HCT116 (cell line): ENCODE measurements around the gene NEDD4. TPM values are rescaled to one million over a fixed set of nuclear protein-coding genes. Genes with fewer than 3 reads are reported as not detected.
"Not testable (repeated sequence)": the region's sequence is repeated elsewhere in the genome, so short reads cannot be mapped to it uniquely, and the experiment has no call there.

Experiments
- ATAC-seq: fragments of 200-7000 bp; cut with Tn5 transposase; 2 replicates; pipeline ENCODE4 v1.9.1; 2020; ENCODE audit warnings: mild to moderate bottlenecking, moderate library complexity
- BruUV-seq: library from RNA; stranded (reverse); fragments of 400-500 nt; replicated peaks from 2 replicates; lab custom pipeline; 2021; lab: Mats Ljungman, UMichigan
- CTCF ChIA-PET: fragments of 300-600 bp; sonication (Branson Sonifier 250); formaldehyde crosslinking; loops from one replicate; lab custom pipeline; 2021; ENCODE audit warnings: antibody characterized with exemption; lab: Charles Lee
- POLR2A ChIA-PET: fragments of 300-600, 350-600 bp; sonication (Branson Sonifier 250); formaldehyde crosslinking; loops from one replicate; lab custom pipeline; 2021; ENCODE audit warnings: antibody characterized with exemption; lab: Charles Lee
- RAD21 ChIA-PET, 2 experiments: fragments of 300-600 bp; sonication (Branson Sonifier 250); formaldehyde crosslinking; loops; one replicate each; lab custom pipeline; 2023; ENCODE audit warnings: low total read pairs in 2 of 2; ENCODE audit not compliant: uncharacterized antibody in 2 of 2, unreplicated experiment in 2 of 2, low non-redundant PET in 1 of 2; lab: Charles Lee
- DNase-seq: peaks from one replicate; pipeline ENCODE4 v3.0.0-alpha.2; 2010; ENCODE audit warnings: low read depth, low spot score
- H2AFZ ChIP-seq: fragments of 200-600 bp; shearing (Covaris generic), sonication (generic); 2 replicates; pipeline ENCODE4 v1.6.1; 2017; ENCODE audit warnings: low read depth, mixed run types, mixed read lengths, antibody characterized with exemption, low read length; ENCODE audit not compliant: poor library complexity, severe bottlenecking
- H3K27ac ChIP-seq: 2 replicates; pipeline ENCODE4 v1.5.1; 2012; ENCODE audit warnings: low read depth, low read length
- H3K27me3 ChIP-seq: fragments of 200-600 bp; sonication (generic); 2 replicates; pipeline ENCODE4 v1.6.1; 2016; ENCODE audit warnings: mixed run types, low read length, mixed read lengths; ENCODE audit not compliant: insufficient read depth
- H3K36me3 ChIP-seq, 2 experiments: fragments of 200-500 bp in 1 of 2; fragments of 200-600 bp in 1 of 2; sonication (Bioruptor generic) in 1 of 2; sonication (generic) in 1 of 2; 2 replicates each; pipeline versions ENCODE4 v1.5.1 to v1.6.1; 2014 to 2016; ENCODE audit warnings: low read length in 2 of 2, inconsistent platforms in 1 of 2, mixed read lengths in 1 of 2, mixed run types in 1 of 2; ENCODE audit not compliant: insufficient read depth in 2 of 2, control insufficient read depth in 1 of 2
- H3K4me1 ChIP-seq, 2 experiments: fragments of 200-600 bp in 1 of 2; sonication (generic) in 1 of 2; 2 replicates each; pipeline versions ENCODE4 v1.5.1 to v1.6.1; 2012 to 2017; ENCODE audit warnings: low read length in 2 of 2, inconsistent platforms in 1 of 2, mild to moderate bottlenecking in 1 of 2, mixed read lengths in 1 of 2, mixed run types in 1 of 2, moderate library complexity in 1 of 2; ENCODE audit not compliant: insufficient read depth in 2 of 2, control insufficient read depth in 1 of 2
- H3K4me2 ChIP-seq: fragments of 200-600 bp; sonication (generic); 2 replicates; pipeline ENCODE4 v1.6.1; 2017; ENCODE audit warnings: mixed run types, low read length, mixed read lengths
- H3K4me3 ChIP-seq, 2 experiments: fragments of 200-600 bp in 1 of 2; sonication (generic) in 1 of 2; replicated peaks in 1 of 2; 2 replicates each; pipeline ENCODE4 v1.5.1; 2011 to 2016; ENCODE audit warnings: low read length in 2 of 2, control low read depth in 1 of 2, low read depth in 1 of 2, mild to moderate bottlenecking in 1 of 2, mixed read lengths in 1 of 2, mixed run types in 1 of 2
- H3K79me2 ChIP-seq: fragments of 200-600 bp; sonication (generic); 2 replicates; pipeline ENCODE4 v1.6.1; 2017; ENCODE audit warnings: mild to moderate bottlenecking, mixed run types, low read length, moderate library complexity, mixed read lengths; ENCODE audit not compliant: insufficient read depth
- H3K9ac ChIP-seq: fragments of 200-600 bp; sonication (generic); 2 replicates; pipeline ENCODE4 v1.6.1; 2016; ENCODE audit warnings: low read length, mixed read lengths
- H3K9me2 ChIP-seq: fragments of 200-600 bp; sonication (generic), shearing (Covaris generic); 2 replicates; pipeline ENCODE4 v1.6.1; 2017; ENCODE audit warnings: mixed run types, mild to moderate bottlenecking, moderate library complexity; ENCODE audit not compliant: insufficient read depth
- H3K9me3 ChIP-seq, 2 experiments: fragments of 200-500 bp in 1 of 2; fragments of 200-600 bp in 1 of 2; sonication (Bioruptor generic) in 1 of 2; sonication (generic) in 1 of 2; 2 replicates each; pipeline ENCODE4 v1.6.1; 2014 to 2017; ENCODE audit warnings: low read length in 2 of 2, mixed read lengths in 2 of 2, inconsistent platforms in 1 of 2, low read depth in 1 of 2, mild to moderate bottlenecking in 1 of 2, mixed run types in 1 of 2, moderate library complexity in 1 of 2; ENCODE audit not compliant: control insufficient read depth in 1 of 2, insufficient read depth in 1 of 2
- H4K20me1 ChIP-seq: fragments of 200-600 bp; sonication (generic), shearing (Covaris generic); 2 replicates; pipeline ENCODE4 v1.6.1; 2017; ENCODE audit warnings: mixed run types, mild to moderate bottlenecking, moderate library complexity; ENCODE audit not compliant: insufficient read depth
- ATF3 ChIP-seq: IDR thresholded peaks from 2 replicates; pipeline ENCODE4 v1.6.1; 2012
- CBX3 ChIP-seq: IDR thresholded peaks from 2 replicates; pipeline ENCODE4 v1.6.1; 2012; ENCODE audit warnings: low read depth
- CEBPB ChIP-seq: IDR thresholded peaks from 2 replicates; pipeline ENCODE4 v1.6.1; 2012; ENCODE audit warnings: low read depth
- CTCF ChIP-seq, 3 experiments: fragments of 200-600 bp in 1 of 3; sonication (generic) in 1 of 3; IDR thresholded peaks in 2 of 3; conservative IDR thresholded peaks in 1 of 3; 2 replicates each; pipeline ENCODE4 v1.5.1; 2012 to 2017; ENCODE audit warnings: low read depth in 2 of 3, low read length in 2 of 3, antibody characterized with exemption in 1 of 3, borderline replicate concordance in 1 of 3, control low read depth in 1 of 3, mild to moderate bottlenecking in 1 of 3, mixed read lengths in 1 of 3, mixed run types in 1 of 3, moderate library complexity in 1 of 3; ENCODE audit not compliant: insufficient read depth in 1 of 3
- EGR1 ChIP-seq: IDR thresholded peaks from 2 replicates; pipeline ENCODE4 v1.6.1; 2012; ENCODE audit warnings: low read depth
- ELF1 ChIP-seq: IDR thresholded peaks from 2 replicates; pipeline ENCODE4 v1.6.1; 2012; ENCODE audit warnings: low read depth, borderline replicate concordance
- EZH2 ChIP-seq: fragments of 200-600 bp; sonication (generic); IDR thresholded peaks from 2 replicates; pipeline ENCODE4 v1.6.1; 2017; ENCODE audit warnings: antibody characterized with exemption, mixed run types
- FOSL1 ChIP-seq: IDR thresholded peaks from 2 replicates; pipeline ENCODE4 v1.6.1; 2012; ENCODE audit warnings: low read depth
- POLR2A ChIP-seq: IDR thresholded peaks from 2 replicates; pipeline ENCODE4 v1.7.0; 2011; ENCODE audit warnings: borderline replicate concordance; ENCODE audit not compliant: insufficient read depth, insufficient read length; ENCODE audit errors: extremely low read depth
- POLR2AphosphoS5 ChIP-seq: IDR thresholded peaks from 2 replicates; pipeline ENCODE4 v1.6.1; 2011; ENCODE audit warnings: mild to moderate bottlenecking, low read depth, low read length, moderate library complexity
- SIN3A ChIP-seq: IDR thresholded peaks from 2 replicates; pipeline ENCODE4 v1.6.1; 2012; ENCODE audit warnings: low read depth
- SP1 ChIP-seq: IDR thresholded peaks from 2 replicates; pipeline ENCODE4 v1.6.1; 2012; ENCODE audit warnings: low read depth
- SRF ChIP-seq: IDR thresholded peaks from 2 replicates; pipeline ENCODE4 v1.6.1; 2012; ENCODE audit warnings: low read depth
- TCF7L2 ChIP-seq: IDR thresholded peaks from 2 replicates; pipeline ENCODE4 v1.7.0; 2011; ENCODE audit warnings: borderline replicate concordance, inconsistent platforms; ENCODE audit not compliant: insufficient read depth, insufficient read length; ENCODE audit errors: extremely low read depth
- YY1 ChIP-seq: IDR thresholded peaks from 2 replicates; pipeline ENCODE4 v1.6.1; 2011; ENCODE audit warnings: low read length, low read depth, moderate library complexity, mild to moderate bottlenecking; ENCODE audit not compliant: insufficient replicate concordance; ENCODE audit errors: extremely low read depth
- ZBTB33 ChIP-seq: IDR thresholded peaks from 2 replicates; pipeline ENCODE4 v1.6.1; 2011; ENCODE audit warnings: mild to moderate bottlenecking, low read length, moderate library complexity; ENCODE audit not compliant: insufficient replicate concordance; ENCODE audit errors: extremely low read depth
- ZFX ChIP-seq: fragments of 450-650 bp; IDR thresholded peaks from 2 replicates; pipeline ENCODE4 v1.6.1; 2017
- ZNF274 ChIP-seq: fragments of 200-500 bp; sonication (Bioruptor generic); IDR thresholded peaks from 2 replicates; pipeline ENCODE4 v1.6.1; 2014; ENCODE audit warnings: mild to moderate bottlenecking, low read depth, low read length, inconsistent platforms
- intact Hi-C: fragments of 100-400 bp; cut with micrococcal nuclease; formaldehyde crosslinking; loops from 2 replicates; pipeline ENCODE4 v1.10.0; 2022
- total RNA-seq: library from RNA; stranded (reverse); gene quantifications from one replicate; pipeline ENCODE4 v1.2.1, GENCODE V29; 2021; ENCODE audit not compliant: unreplicated experiment

NEDD4 gene
- total RNA-seq, 1 experiment from 2014 or later = 13.7 TPM

DNA sequence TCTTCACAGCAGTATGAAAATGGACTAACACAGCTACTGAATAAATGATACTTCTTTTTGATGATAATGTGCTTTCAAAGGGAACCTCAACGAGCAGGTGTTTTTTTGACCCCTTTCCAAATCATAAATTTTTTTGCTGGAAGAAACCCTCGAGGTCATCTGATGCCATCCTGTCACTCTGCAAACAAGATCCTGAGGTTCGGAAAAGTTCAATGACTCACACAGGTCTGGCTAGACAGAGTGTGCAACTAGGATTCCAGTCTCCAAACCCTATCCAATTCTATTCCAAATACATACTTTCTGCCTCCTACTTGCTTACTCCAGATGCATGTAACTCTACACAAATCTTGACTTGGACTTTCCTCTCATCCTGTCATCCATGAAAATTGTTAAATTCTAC, 124.7 kb downstream of the NEDD4 start:
- no peaks in the 10 kb centered on the region for H3K4me1 ChIP-seq
- H3K27ac ChIP-seq = no peak overlapping the region
- H3K9me2 ChIP-seq = no peaks in the 10 kb centered on the region
- no peaks in the 10 kb centered on the region for H3K27me3 ChIP-seq
- H3K4me2 ChIP-seq = no peak overlapping the region
- H3K9me3 ChIP-seq = no peaks in the 10 kb centered on the region
- no peak overlapping the region for H2AFZ ChIP-seq
- intact Hi-C loops = no loop called here
- BruUV-seq = no TSS peak
- ChIA-PET CTCF (no interaction called here), RAD21 (no interaction called here), POLR2A (no interaction called here)
- H3K36me3 ChIP-seq = no peaks in the 10 kb centered on the region
- ATAC-seq (no peak), DNase-seq (no peak)
- no peak for TF ChIP-seq ZBTB33
- no peak for TF ChIP-seq SP1
- no peak for TF ChIP-seq SIN3A
- no peak for TF ChIP-seq EGR1
- no peak for TF ChIP-seq YY1
- TF ChIP-seq POLR2A = no peak
- no peak for TF ChIP-seq ELF1
- TF ChIP-seq POLR2AphosphoS5 = no peak
- no peak for TF ChIP-seq ZFX
- no peak for TF ChIP-seq EZH2
- TF ChIP-seq TCF7L2 = no peak
- TF ChIP-seq CBX3 = no peak
- TF ChIP-seq CEBPB = no peak
- TF ChIP-seq CTCF (IDR thresholded peaks at IDR 0.05 in 2 of 3, conservative IDR thresholded peaks at IDR 0.05 in 1 of 3; ENCODE audit: borderline replicate concordance in 1 of 3, insufficient read depth in 1 of 3, low read depth in 2 of 3, low read length in 2 of 3) = no peak
- no peak for TF ChIP-seq ATF3
- no peak for TF ChIP-seq ZNF274
- TF ChIP-seq SRF = no peak
- TF ChIP-seq FOSL1 = no peak
- H3K79me2 ChIP-seq = no peaks in the 10 kb centered on the region
- H4K20me1 ChIP-seq = no peaks in the 10 kb centered on the region
- no peak overlapping the region for H3K9ac ChIP-seq
- no peak overlapping the region for H3K4me3 ChIP-seq

DNA sequence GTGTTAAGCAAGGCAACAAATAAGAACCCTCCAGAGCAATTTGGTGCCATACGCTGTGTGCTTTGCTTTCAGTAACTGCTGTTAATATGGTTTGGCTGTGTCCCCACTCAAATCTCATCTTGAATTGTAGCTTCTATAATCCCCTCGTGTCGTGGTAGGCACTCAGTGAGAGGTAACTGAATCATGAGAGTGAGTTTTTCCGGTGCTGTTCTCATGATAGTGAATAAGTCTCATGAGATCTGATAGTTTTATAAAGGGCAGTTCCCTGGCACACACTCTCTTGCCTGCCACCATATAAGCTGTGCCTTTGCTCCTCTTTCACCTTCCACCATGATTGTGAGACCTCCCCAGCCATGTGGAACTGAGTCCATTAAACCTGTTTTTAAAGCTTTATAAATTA, 125.1 kb downstream of the NEDD4 start:
- RAD21 ChIA-PET, H2AFZ ChIP-seq, H3K9me3 ChIP-seq, DNase-seq, CTCF ChIA-PET, H3K79me2 ChIP-seq, H3K4me3 ChIP-seq, H3K4me1 ChIP-seq, ATAC-seq, H3K27me3 ChIP-seq, intact Hi-C loops, H3K9me2 ChIP-seq, POLR2A ChIA-PET, H4K20me1 ChIP-seq, H3K4me2 ChIP-seq, H3K27ac ChIP-seq, H3K36me3 ChIP-seq, BruUV-seq, H3K9ac ChIP-seq: not testable (repeated sequence)
